ENCODE results near the gene EML4.
"Not testable (repeated sequence)": the region's sequence is repeated elsewhere in the genome, so short reads cannot be mapped to it uniquely, and the experiment has no call there.

Gene EML4

GRCh38 chr2:42261518-42262195 is 92.5 kb downstream of the EML4 start:
- DNase-seq (ENCODE audit: low read depth): no peak

DNA sequence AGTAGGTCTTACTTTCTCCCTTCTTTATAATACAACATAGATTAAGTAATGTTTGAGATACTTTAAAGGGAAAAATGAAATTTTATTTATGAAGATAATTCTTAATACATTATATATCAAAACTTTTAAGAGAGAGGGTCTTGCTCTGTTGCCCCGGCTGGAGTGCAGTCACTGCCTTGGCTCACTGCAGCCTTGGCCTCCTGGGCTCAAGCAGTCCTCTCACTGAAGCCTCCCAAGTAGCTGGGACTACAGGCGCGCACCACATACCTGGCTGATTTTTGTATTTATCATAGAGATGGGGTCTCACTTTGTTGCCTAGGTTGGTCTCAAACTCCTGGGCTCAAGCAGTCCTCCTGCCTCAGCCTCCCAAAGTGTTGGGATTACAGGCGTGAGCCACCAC is 97.1 kb downstream of the EML4 start:
- DNase-seq (ENCODE audit: low read depth): no peak

DNA sequence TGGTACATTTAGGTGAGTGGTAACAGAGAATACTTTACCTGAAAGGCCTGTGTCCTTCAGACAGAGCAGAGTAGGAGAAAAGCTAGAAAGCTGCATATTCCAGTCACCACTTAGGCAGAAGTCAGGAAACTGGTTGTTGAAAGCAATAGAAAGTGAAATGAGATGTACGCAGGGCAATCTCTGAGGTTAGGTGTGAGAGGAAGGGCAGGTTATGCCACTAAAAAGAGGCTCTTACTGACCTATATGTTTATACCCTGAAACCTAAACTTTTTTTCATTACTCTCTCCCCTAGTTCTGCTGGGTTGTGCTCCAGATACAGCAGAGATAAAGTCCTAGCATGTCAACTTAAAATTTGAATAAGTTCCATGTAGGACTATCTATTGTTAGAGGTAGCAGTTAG is 98.4 kb downstream of the EML4 start:
- no peak for DNase-seq (ENCODE audit: low read depth)

GRCh38 chr2:42268528-42269151 is 99.5 kb downstream of the EML4 start:
- DNase-seq (ENCODE audit: low read depth): no peak

GRCh38 chr2:42270757-42271156 is 101.6 kb downstream of the EML4 start:
- no peak for DNase-seq (ENCODE audit: low read depth)

DNA sequence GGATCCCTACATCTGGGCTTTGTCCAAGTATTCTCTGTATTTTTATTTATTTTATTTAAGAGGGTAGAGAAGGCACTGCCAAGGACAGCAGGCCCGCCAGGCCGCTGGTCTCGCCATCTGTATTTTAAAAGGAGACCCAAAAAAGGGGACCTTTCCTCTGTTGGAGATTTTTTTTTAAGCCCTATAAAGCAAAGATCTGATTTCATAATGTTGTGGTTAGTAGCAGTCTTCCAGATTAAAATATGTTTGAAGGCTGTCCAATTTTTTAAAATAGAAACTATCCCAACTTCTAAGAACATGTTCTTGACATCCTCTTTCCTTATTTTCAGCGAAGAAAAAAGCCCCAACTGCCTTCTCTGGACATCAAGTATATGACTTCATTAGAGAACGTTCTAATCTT is 102.1 kb downstream of the EML4 start:
- not testable (repeated sequence) for DNase-seq (ENCODE audit: low read depth)

- no peak for DNase-seq (ENCODE audit: low read depth)
These were observed 105.7 kb downstream of the EML4 start for GRCh38 chr2:42274863-42275262.

GRCh38 chr2:42281416-42282081 is 112.4 kb downstream of the EML4 start:
- DNase-seq (ENCODE audit: low read depth): no peak

- DNase-seq (ENCODE audit: low read depth): no peak
These were observed 114.9 kb downstream of the EML4 start for GRCh38 chr2:42284019-42284418.

GRCh38 chr2:42286268-42286946 is 117.3 kb downstream of the EML4 start:
- DNase-seq (ENCODE audit: low read depth): no peak

GRCh38 chr2:42288811-42289210 is 119.7 kb downstream of the EML4 start:
- no peak for DNase-seq (ENCODE audit: low read depth)

- DNase-seq (ENCODE audit: low read depth): no peak
These were observed 120.1 kb downstream of the EML4 start for GRCh38 chr2:42289222-42289621.

DNA sequence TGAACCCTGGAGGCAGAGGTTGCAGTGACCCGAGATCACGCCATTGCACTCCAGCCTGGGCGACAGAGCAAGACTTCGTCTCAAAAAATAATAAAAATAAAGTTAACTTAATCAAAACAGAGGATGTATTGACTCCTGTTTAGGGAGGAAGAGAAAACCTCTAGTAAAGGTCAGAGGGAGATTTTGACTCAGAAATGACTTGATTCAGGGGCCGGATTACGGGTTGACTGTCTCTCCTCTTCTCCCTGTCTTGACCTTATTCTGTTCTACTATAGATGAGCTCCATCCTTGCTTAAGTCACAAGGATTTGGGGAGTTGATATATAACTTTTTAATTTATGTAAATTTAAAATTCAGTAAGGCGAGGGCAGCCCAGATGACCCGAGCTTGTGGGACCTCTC is 120.9 kb downstream of the EML4 start:
- DNase-seq (ENCODE audit: low read depth): no peak

GRCh38 chr2:42293019-42293418 is 123.9 kb downstream of the EML4 start:
- DNase-seq (ENCODE audit: low read depth): no peak

- no peak for DNase-seq (ENCODE audit: low read depth)
These were observed 127.1 kb downstream of the EML4 start for GRCh38 chr2:42296226-42296625.

DNA sequence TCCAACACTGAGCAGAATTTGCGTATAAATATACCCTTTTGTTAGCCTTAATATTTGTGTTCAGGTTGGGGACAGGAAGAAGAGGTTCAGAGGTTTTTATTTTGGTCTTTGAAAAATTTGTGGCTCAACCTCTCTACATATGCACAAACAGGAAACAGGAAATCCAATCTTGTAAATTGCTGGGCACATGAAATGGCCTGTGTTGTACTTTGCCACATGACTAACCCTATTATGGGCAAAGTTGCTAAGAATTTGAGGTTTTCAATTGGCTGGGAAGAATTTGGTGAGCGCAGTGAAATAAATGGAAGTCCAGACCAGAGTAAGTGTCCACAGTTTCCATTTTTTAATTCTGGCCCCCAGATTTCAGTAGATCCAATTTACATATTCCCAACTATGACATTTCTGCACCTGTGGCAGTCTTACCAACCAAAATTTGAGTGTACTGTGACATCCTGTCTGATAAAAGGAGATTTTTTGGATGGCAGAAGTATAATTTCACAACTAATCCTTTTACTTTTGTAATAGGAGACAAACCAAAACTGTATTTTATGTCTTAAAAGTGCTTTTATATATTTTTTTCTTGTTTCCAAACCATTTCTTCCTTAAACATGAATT is 128.3 kb downstream of the EML4 start:
- DNase-seq (ENCODE audit: low read depth): no peak

GRCh38 chr2:42298132-42298531 is 129.0 kb downstream of the EML4 start:
- no peak for DNase-seq (ENCODE audit: low read depth)

- no peak for DNase-seq (ENCODE audit: low read depth)
These were observed 130.0 kb downstream of the EML4 start for GRCh38 chr2:42298996-42299754.

GRCh38 chr2:42300527-42300926 is 131.4 kb downstream of the EML4 start:
- DNase-seq (ENCODE audit: low read depth): no peak

GRCh38 chr2:42303252-42303651 is 134.1 kb downstream of the EML4 start:
- DNase-seq (ENCODE audit: low read depth): no peak

DNA sequence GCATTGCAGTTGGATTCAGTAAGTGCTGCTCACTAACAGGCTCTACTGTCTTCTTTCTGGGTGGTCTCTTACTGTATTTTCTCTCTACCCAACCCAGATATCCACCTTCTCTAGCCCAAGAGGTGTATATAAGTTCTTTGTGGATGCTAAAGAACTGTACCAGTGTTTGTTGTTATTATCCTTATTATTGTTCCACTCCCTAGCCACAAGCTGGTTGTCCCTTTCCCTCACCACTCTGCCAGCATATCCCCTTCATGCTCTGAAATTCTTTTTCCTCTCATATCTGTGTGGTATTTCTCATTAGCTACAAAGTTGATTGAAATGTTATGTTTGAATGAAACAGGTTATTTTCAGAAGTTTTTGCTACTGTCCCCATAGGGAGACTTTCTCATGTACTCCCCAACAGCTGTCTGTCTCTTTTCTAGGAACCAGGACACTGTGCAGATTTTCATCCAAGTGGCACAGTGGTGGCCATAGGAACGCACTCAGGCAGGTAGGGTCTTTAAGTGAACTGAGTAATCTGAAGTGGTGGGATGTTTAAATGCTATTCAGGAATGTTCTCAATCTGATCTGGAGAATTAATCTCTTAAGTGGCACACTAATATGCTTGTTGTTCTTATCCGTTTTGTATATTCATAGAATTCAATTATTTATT is 135.0 kb downstream of the EML4 start:
- no peak for DNase-seq (ENCODE audit: low read depth)
